Measurements from ENCODE around the gene KRT76. TPM values are rescaled to one million over a fixed set of nuclear protein-coding genes. Genes with fewer than 3 reads are reported as not detected.

Gene KRT76
- polyA plus RNA-seq, 2 donors: 0.05 TPM; not detected in 1

Other genes starting within 250 kb of the KRT76 start
- not detected for gene KRT71, start 224.2 kb downstream of the KRT76 start, polyA plus RNA-seq
- under 1 TPM; 0.07 to 0.24 TPM for gene KRT74, start 203.5 kb downstream of the KRT76 start, polyA plus RNA-seq
- not detected for gene KRT72, start 175.9 kb downstream of the KRT76 start, polyA plus RNA-seq
- not detected for gene KRT73, start 158.8 kb downstream of the KRT76 start, polyA plus RNA-seq
- under 1 TPM; 0.09 to 0.12 TPM for gene KRT2, start 125.1 kb downstream of the KRT76 start, polyA plus RNA-seq
- 10 to 100 TPM in 1 of 2 donors, 1 to 10 TPM in 1; 4.1 to 12.5 TPM for gene KRT1, start 96.9 kb downstream of the KRT76 start, polyA plus RNA-seq
- gene KRT77, start 73.8 kb downstream of the KRT76 start, polyA plus RNA-seq: under 1 TPM in 1 of 2 donors, not detected in 1; 0.06 TPM
- gene KRT3, start 18.8 kb upstream of the KRT76 start, polyA plus RNA-seq: 1 to 10 TPM; 1.9 to 2.4 TPM
- over 10,000 TPM in 1 of 2 donors, 1,000 to 10,000 TPM in 1; 8,130 to 17,509 TPM for gene KRT4, start 36.8 kb upstream of the KRT76 start, polyA plus RNA-seq
- gene KRT79, start 57.0 kb upstream of the KRT76 start, polyA plus RNA-seq: 1 to 10 TPM in 1 of 2 donors, under 1 TPM in 1; 0.75 to 1.8 TPM
- gene KRT78, start 71.6 kb upstream of the KRT76 start, polyA plus RNA-seq: 1,000 to 10,000 TPM in 1 of 2 donors, 100 to 1,000 TPM in 1; 633 to 1,998 TPM
- gene KRT8, start 127.7 kb upstream of the KRT76 start, polyA plus RNA-seq: 100 to 1,000 TPM in 1 of 2 donors, 10 to 100 TPM in 1; 38.7 to 105 TPM
- gene KRT18, start 171.8 kb upstream of the KRT76 start, polyA plus RNA-seq: 100 to 1,000 TPM; 101 to 256 TPM
- gene EIF4B, start 229.1 kb upstream of the KRT76 start, polyA plus RNA-seq: 100 to 1,000 TPM in 1 of 2 donors, 10 to 100 TPM in 1; 58.8 to 102 TPM

Measured in esophagus (tissue), 2 donors.